VCaP (cell line): ENCODE data around the gene SAMSN1.

Experiments
- H3K27ac ChIP-seq: fragments of 450-650 bp; 2 replicates; pipeline ENCODE4 v1.5.1; 2017
- CTCF ChIP-seq: fragments of 450-650 bp; conservative IDR thresholded peaks from 2 replicates; pipeline ENCODE4 v1.5.1; 2017; ENCODE audit warnings: mild to moderate bottlenecking, moderate library complexity

Gene SAMSN1

DNA sequence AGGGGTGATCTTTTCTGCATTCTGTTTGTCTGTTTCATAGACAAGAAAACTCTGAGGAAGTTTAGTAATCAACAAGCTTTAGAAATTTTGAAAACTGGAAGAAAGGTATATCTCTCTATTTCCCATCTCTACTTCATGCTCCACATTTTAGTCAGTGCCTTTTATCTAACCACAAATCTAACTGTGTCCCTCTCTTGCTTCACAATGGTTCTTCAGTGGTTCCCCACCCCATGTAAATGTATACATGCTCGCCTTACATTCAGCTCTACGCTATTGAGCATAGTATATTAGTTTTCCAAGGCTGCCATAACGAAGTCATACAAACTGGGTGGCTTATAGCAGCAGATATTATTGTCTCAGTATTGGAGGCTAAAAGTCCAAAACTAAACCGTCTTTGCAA, 14.4 kb upstream of the SAMSN1 start:
- no peak overlapping the region for H3K27ac ChIP-seq
- no peak for TF ChIP-seq CTCF

DNA sequence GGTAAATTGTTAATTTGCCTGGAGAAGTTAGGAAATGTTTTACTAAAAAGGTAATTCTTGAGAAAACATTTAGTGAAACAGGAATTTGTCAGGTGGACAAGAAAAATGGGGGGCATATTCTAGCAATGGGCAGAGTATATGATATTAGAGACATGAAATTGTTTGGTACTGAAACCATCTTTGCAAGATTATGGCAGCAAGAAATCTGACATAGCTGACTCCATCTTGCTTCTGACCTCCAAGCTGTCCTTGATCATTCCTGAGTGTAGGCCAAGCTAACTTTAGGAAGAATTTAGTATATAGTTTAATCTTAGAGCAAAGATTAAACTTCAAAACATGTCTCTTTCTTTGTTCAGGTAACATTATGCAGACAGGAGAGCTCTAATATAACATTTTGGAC, 14.0 kb upstream of the SAMSN1 start:
- no peak for TF ChIP-seq CTCF
- H3K27ac ChIP-seq: no peak overlapping the region

- no peak for TF ChIP-seq CTCF
- no peak overlapping the region for H3K27ac ChIP-seq
Measured at GRCh38 chr21:14559102-14559501, 13.0 kb upstream of the SAMSN1 start.

GRCh38 chr21:14557413-14557812, 11.3 kb upstream of the SAMSN1 start:
- H3K27ac ChIP-seq: no peak overlapping the region
- no peak for TF ChIP-seq CTCF

GRCh38 chr21:14554948-14555347, 8.8 kb upstream of the SAMSN1 start:
- no peak overlapping the region for H3K27ac ChIP-seq
- no peak for TF ChIP-seq CTCF

DNA sequence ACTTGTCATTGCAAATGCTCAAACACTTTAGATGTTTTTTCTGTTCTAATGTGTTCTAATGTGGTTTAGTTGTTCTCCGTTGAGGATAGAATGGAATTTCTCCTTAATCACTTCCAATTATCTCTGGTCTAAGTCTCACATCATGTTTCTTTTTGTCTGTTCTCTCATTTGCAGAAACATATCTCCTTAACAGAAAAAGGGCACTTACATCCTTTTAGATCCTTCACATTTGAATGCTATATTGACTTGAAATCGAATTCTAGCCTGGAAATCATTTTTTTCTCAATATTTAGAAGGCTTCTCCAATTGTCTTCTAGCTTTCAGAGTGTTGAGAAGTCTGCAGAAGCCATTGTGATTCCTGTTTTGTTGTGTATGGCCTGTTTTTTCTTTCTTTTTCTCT, 7.3 kb upstream of the SAMSN1 start:
- no peak overlapping the region for H3K27ac ChIP-seq
- no peak for TF ChIP-seq CTCF

DNA sequence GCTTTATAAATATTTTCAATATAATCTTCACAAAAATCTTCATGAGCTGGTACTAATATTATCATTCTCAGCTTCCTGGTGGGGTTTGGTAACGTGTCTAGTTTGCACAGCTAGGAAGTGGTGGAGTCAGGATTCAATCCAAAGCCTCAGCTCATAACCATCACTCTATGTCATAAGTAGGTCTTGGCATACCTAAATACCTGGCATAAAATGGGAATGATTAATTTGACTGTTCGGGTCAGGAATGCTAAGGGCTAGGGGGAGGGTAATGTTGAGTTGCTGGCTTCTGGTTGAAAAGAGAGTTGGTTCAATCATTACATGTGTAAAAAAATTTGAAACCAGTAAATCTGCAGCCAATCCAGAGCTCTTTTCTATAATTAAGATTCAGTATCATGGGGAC, 5.6 kb upstream of the SAMSN1 start:
- H3K27ac ChIP-seq: no peak overlapping the region
- no peak for TF ChIP-seq CTCF

DNA sequence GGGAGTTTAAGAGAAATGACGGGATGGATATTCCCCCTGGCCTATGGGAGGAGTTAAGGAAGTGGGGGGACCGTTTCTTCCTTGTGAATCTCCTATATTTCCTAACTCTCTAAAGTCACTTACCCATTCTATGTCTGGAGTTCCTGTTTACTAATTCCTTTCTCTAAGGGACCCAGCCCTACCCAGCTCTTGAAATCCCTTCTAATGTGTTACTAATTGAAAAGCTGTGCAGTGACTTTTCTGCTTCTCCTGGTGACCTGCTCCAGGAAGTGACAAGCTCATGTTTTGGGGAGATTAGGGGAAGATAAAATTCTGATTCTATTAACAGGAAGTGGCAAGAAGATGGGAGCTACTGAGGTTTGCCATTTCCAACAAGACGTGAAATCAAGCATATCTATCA, 4.0 kb upstream of the SAMSN1 start:
- no peak for TF ChIP-seq CTCF
- H3K27ac ChIP-seq: no peak overlapping the region
